Activated naive CD8-positive, alpha-beta T cell (primary cell): ENCODE results near the gene STOML3.

Source experiments
- H3K27ac Mint-ChIP-seq: one replicate; pipeline ENCODE4 v1.8.0; 2021; ENCODE audit warnings: mixed read lengths
- H3K27me3 Mint-ChIP-seq: one replicate; pipeline ENCODE4 v1.8.0; 2021; ENCODE audit warnings: mixed read lengths
- H3K36me3 Mint-ChIP-seq: one replicate; pipeline ENCODE4 v1.8.0; 2021; ENCODE audit warnings: mixed read lengths
- H3K4me1 Mint-ChIP-seq: one replicate; pipeline ENCODE4 v1.8.0; 2021; ENCODE audit warnings: low read depth, mixed read lengths
- H3K4me3 Mint-ChIP-seq: one replicate; pipeline ENCODE4 v1.8.0; 2021; ENCODE audit warnings: mild to moderate bottlenecking, mixed read lengths
- H3K9me3 Mint-ChIP-seq: one replicate; pipeline ENCODE4 v1.8.0; 2021; ENCODE audit warnings: low read depth, mixed read lengths

The STOML3 gene

DNA sequence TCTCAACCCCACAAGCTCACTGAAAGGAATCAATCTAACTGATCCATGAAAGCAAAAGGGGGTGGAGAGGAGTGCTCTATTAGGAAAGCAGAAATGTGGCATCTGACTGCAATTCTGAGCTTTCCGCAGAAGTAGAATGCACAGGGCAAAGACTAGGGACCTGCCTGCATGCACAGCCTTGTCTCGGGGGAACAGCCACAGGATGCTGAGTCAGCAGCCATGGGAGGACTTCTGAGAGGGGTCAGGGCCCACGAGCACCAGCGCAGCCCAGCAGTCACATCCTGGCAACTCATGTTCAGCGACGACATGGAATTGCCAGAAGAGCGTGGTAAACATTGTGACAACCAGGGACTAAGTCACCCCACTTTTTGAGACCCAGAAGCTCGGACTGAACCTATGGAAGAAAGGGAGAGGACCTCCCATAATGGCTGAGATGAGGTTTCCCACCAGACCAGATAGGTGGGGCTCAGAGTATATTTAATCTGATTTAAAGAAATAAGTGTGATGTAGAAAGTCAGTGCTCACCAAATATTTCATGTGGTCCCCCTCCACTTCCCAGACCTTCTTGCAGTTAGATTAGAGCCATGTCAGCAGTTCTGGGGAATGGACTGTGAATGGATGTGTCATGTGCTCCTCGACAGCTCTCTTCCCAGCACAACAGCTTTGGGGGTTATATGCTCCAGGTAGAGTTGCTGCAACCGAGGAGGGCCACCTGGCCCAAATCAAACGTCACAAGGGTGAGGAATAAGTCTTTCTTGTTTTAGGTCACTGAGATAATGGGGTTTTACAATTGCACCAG lies 32.6 kb downstream of the STOML3 start:
- Mint-ChIP-seq H3K4me3 (no peak overlapping the region), H3K4me1 (no peaks in the 10 kb centered on the region), H3K27ac (no peak overlapping the region)

DNA sequence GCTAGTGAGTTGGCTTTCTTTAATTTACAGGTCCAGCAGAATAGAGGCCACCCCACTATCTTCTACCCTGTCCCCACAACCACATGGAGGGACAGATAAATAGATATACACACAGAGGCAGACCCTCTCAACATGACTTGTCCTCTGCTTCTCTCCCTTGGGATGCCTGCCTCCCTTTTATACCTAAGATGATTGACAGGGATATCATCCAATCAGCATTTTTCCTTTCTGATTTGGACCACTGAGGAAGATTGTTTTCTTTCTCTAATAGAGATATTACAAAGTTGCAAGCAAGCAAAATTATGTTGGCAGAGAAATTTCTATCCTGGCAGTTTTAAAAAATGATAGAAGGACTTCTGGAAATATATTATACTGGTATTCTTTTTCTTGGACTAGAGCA lies 35.8 kb downstream of the STOML3 start:
- H3K36me3 Mint-ChIP-seq = no peaks in the 10 kb centered on the region
- no peaks in the 10 kb centered on the region for H3K4me1 Mint-ChIP-seq
- H3K27me3 Mint-ChIP-seq = peaks cover 16% of the 10 kb centered on the region
- H3K4me3 Mint-ChIP-seq = no peak overlapping the region
- H3K27ac Mint-ChIP-seq = no peak overlapping the region
- no peaks in the 10 kb centered on the region for H3K9me3 Mint-ChIP-seq

More for the DNA sequence above, 32.6 kb downstream of the STOML3 start:
- H3K36me3 Mint-ChIP-seq = no peaks in the 10 kb centered on the region
- H3K27me3 Mint-ChIP-seq = peaks cover 10% of the 10 kb centered on the region
- no peaks in the 10 kb centered on the region for H3K9me3 Mint-ChIP-seq

DNA sequence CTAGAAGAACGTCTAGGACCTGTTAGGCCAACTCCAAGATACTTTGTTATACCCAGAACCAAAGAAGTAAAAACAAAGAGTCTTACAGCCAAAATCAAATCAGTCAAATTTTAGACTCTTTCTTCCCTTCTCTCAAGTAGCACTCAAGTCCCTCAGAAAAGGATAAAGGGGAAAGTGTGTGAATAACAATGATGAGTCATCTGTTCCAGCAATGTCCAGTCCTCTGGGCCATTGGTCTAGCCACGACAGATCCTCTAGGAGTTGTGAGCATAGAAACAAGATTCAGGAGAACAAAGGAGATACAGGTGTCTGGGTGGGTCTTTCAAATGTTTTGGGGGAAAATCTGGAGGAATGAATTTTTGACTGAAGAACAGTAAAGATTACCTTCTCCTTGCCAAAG lies 36.3 kb downstream of the STOML3 start:
- H3K27ac Mint-ChIP-seq = no peak overlapping the region
- H3K36me3 Mint-ChIP-seq = no peaks in the 10 kb centered on the region
- no peak overlapping the region for H3K4me3 Mint-ChIP-seq
- no peaks in the 10 kb centered on the region for H3K9me3 Mint-ChIP-seq
- no peaks in the 10 kb centered on the region for H3K4me1 Mint-ChIP-seq
- H3K27me3 Mint-ChIP-seq = peaks cover 16% of the 10 kb centered on the region

DNA sequence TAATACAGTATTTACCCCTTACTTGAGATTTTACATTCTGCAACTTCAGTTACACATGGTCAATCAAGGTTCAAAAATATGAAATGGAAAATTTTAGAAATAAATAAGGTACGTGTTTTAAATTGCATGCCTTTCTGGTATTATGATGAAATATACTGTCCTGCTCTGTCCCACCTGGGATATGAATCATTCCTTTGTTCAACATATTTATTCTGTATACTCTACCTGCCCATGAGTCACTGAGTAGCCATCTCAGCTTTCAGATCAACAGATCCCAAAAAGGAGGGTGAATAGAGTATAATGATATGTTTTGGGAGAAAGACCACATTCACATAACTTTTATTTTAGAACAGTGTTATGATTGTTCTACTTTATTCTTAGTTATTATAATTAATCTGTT lies 37.8 kb downstream of the STOML3 start:
- Mint-ChIP-seq H3K9me3 (no peaks in the 10 kb centered on the region), H3K4me3 (no peak overlapping the region), H3K4me1 (no peaks in the 10 kb centered on the region), H3K27me3 (peaks cover 18% of the 10 kb centered on the region), H3K36me3 (no peaks in the 10 kb centered on the region), H3K27ac (no peak overlapping the region)

DNA sequence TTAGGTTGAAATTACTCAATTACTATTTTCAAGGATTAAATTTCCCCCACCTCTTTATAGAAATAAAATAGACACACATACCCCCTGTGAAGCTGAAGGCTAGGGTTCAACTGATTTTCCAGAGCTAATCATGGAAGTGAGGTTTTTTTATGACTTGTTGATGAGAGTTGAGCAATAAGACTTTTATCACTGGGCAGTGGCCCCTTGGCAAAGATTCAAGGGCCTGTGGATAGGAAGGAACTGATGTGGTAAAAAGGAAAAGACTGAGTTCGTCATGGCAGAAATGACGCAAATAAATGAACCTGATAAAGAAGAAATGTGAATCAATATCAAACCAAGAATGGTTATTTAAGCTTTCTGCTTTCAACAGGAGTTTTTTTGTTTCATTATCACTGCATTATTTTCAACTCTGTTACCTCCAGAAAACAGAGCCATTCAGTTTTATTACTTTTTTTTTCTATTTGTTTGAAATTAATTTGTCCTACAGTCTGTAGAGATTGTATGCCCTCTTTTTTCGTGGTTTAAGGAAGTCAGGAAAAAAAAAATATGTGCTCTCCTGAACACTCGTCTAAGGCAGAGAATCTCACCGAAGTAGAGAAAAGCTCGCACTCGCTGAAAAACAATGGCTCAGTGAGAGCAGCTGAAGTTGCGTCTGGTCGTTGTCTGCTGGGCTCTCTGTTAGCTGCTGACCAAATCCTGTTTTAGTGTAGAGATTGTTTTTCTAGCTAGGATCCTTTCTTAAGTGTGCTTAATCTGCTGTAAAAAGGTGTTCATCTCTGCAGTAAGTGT lies 38.9 kb downstream of the STOML3 start:
- H3K9me3 Mint-ChIP-seq = no peaks in the 10 kb centered on the region
- H3K36me3 Mint-ChIP-seq = no peaks in the 10 kb centered on the region
- H3K27ac Mint-ChIP-seq = no peak overlapping the region
- no peak overlapping the region for H3K4me3 Mint-ChIP-seq
- peaks cover 19% of the 10 kb centered on the region for H3K27me3 Mint-ChIP-seq
- H3K4me1 Mint-ChIP-seq = no peaks in the 10 kb centered on the region

DNA sequence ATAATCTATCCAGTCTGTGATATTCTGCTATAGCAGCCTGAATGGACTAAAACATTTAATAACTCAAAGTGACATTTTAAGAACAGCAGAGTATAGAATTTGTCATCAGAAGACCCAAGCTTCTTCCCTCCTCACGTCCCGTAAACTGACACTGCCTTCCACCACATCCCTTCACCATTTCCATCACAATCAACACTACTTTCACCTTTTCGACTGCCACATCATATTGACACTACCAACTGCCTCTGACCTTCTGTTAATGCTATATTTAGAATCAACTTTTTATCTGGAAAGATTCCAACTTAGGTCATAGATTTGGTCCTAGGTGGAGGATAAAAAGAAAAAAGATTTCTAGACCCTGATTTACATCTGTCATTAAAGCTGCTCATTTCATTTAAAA lies 39.6 kb downstream of the STOML3 start:
- Mint-ChIP-seq H3K4me1 (no peaks in the 10 kb centered on the region), H3K27me3 (peaks cover 20% of the 10 kb centered on the region), H3K27ac (no peak overlapping the region), H3K36me3 (no peaks in the 10 kb centered on the region), H3K4me3 (no peak overlapping the region), H3K9me3 (no peaks in the 10 kb centered on the region)

DNA sequence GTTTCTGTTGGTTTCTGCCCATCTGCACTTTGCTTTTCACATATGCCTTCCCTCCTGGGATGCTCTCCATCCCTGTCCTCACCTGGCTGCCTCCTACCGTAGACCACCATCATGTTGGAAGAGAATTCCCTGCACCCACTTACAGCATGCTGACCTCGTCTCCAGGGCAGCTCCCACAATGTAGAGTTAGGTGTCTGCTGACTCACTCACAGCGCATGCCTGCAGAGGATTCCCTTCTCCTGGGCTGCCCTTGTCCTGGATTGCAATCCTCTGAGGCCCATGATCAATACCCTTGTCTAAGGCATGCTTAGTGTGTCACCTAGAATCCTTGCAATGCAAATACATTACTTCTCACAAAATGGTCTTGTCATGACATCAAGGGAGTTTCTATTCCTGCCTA lies 43.6 kb downstream of the STOML3 start:
- peaks cover 4% of the 10 kb centered on the region for H3K27me3 Mint-ChIP-seq
- H3K36me3 Mint-ChIP-seq = no peaks in the 10 kb centered on the region
- no peaks in the 10 kb centered on the region for H3K9me3 Mint-ChIP-seq
- H3K4me1 Mint-ChIP-seq = no peaks in the 10 kb centered on the region
- no peak overlapping the region for H3K4me3 Mint-ChIP-seq
- no peak overlapping the region for H3K27ac Mint-ChIP-seq

DNA sequence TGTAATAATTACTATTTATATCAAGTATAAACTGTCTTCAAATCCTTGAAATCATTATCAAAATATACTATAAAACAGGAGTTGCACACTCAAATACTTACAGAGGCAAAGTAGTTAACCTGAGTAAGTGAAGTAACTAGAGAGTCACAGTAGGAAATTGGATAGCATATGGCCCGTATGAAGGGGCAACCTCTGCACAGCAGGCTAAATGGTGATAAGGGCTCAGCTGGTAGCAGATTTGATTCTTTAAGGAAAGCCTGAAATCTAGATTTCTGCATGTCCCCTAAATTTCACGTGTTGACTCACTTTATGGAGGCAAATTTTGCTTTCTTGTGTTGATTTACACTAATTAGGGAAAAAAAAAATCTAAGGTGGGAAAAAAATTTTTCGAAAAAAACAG lies 46.4 kb downstream of the STOML3 start:
- Mint-ChIP-seq H3K27me3 (peaks cover 5% of the 10 kb centered on the region), H3K36me3 (no peaks in the 10 kb centered on the region), H3K4me3 (no peak overlapping the region), H3K27ac (no peak overlapping the region), H3K9me3 (no peaks in the 10 kb centered on the region), H3K4me1 (no peaks in the 10 kb centered on the region)

DNA sequence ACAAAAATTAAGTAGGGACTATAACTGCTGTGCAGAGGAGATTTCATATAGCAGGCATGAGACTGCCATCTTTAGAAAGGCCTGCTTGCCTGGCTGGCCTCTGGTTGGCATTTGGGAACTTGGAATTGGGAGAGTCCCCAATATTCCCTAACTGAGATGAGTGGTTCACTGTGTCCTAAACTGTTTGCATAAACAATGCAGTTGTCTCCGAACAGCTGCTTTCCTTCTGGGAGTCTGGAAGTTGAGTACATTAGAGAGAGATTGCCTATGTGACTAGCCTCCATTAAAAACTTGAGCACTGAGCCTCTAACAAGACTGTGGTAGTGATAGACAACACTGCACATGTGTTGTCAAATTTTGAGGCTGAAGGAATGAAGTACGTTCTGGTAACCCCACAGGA lies 47.4 kb downstream of the STOML3 start:
- H3K27me3 Mint-ChIP-seq = peaks cover 5% of the 10 kb centered on the region
- no peaks in the 10 kb centered on the region for H3K36me3 Mint-ChIP-seq
- no peaks in the 10 kb centered on the region for H3K9me3 Mint-ChIP-seq
- no peaks in the 10 kb centered on the region for H3K4me1 Mint-ChIP-seq
- no peak overlapping the region for H3K27ac Mint-ChIP-seq
- H3K4me3 Mint-ChIP-seq = no peak overlapping the region

DNA sequence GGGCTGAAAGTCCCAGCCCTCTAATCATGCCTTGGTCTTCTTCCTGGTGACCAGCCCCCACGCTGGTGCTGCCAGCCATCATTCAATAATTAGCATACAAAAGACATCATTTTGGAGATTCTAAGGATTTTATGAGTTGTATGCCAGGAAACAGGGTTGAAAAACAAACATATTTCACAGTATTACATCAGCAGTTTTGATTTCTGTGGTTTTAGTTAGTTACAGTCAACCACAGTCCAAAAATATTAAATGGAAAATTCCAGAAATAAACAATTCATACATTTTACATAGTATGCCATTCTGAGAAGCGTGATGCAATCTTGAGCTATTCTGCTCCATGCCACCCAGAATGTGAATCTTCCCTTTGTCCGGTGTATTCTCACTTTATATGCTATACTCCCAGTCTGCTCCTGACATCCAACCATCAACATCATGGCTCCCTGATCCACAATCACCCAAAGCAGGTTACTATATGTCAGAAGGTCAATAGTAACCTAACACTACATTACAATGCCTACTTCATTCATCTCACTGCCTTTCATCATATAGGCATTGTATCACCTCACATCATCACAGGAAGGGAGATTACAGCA lies 49.2 kb downstream of the STOML3 start:
- no peak overlapping the region for H3K4me3 Mint-ChIP-seq
- H3K9me3 Mint-ChIP-seq = no peaks in the 10 kb centered on the region
- no peaks in the 10 kb centered on the region for H3K4me1 Mint-ChIP-seq
- no peaks in the 10 kb centered on the region for H3K36me3 Mint-ChIP-seq
- H3K27me3 Mint-ChIP-seq = peaks cover 2% of the 10 kb centered on the region
- H3K27ac Mint-ChIP-seq = no peak overlapping the region

DNA sequence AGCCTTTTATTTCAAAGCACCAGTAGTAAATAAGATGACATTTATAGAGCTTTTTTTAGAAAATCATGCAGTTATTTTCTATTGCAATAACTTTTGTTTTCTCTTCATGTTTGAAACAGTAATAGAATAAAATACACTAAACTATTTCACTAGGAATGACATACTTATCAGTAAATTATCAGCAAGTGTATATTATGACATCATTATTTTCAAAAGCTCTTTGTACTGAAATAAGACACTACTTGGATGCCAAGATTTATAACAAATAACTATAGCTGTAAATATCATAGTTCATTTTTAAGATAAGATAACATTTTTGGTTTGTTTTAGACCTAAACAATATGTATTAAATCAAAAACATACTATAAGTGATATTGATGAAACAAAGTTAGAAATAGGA lies 56.8 kb downstream of the STOML3 start:
- Mint-ChIP-seq H3K27me3 (peaks cover 6% of the 10 kb centered on the region), H3K4me3 (no peak overlapping the region), H3K9me3 (no peaks in the 10 kb centered on the region), H3K27ac (no peak overlapping the region), H3K36me3 (no peaks in the 10 kb centered on the region), H3K4me1 (no peaks in the 10 kb centered on the region)

DNA sequence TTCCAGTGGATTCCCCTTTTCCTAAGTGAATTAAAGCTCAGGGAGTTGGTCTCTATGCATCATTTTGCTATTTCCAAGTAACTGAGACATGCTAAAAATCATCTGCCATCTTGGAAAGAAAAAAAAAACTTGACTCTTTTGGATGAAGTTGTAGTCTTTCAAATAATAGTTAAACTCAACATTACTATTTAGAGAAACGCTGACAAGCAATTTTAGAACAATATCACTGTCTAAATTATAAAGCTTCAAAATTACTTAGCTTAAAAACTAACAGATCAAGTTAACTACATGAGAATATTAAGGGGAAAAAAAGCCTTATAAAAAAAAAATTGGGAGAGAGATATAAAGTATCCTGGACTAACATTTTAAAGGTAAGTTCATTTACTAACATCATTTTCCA lies 68.5 kb downstream of the STOML3 start:
- no peak overlapping the region for H3K4me3 Mint-ChIP-seq
- H3K4me1 Mint-ChIP-seq = no peaks in the 10 kb centered on the region
- no peaks in the 10 kb centered on the region for H3K36me3 Mint-ChIP-seq
- peaks cover 24% of the 10 kb centered on the region for H3K27me3 Mint-ChIP-seq
- H3K27ac Mint-ChIP-seq = no peak overlapping the region
- H3K9me3 Mint-ChIP-seq = no peaks in the 10 kb centered on the region

DNA sequence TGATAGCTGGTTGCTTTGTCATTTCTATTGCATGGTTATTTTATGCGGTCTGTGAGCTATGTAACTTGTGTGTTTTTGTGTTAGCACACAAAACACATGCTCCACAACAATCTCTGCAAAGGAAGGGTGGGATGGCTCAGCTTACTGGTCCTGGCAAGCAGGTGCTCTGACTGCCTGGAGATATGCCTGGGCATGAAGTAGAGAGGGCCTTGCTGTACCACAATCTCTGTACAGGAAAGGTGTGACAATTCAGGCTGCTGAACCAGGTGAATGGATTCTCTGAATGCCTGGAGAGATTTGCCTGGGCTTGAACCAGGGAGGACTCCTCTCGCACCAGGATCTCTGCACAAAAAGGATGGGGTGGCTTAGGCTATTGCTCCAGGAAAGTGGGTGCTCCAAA lies 69.5 kb downstream of the STOML3 start:
- H3K36me3 Mint-ChIP-seq = no peaks in the 10 kb centered on the region
- H3K27me3 Mint-ChIP-seq = peaks cover 22% of the 10 kb centered on the region
- no peak overlapping the region for H3K4me3 Mint-ChIP-seq
- H3K27ac Mint-ChIP-seq = no peak overlapping the region
- no peaks in the 10 kb centered on the region for H3K4me1 Mint-ChIP-seq
- no peaks in the 10 kb centered on the region for H3K9me3 Mint-ChIP-seq
